ENCODE data around the gene NCAPH2. TPM values are rescaled to one million over a fixed set of nuclear protein-coding genes. Genes with fewer than 3 reads are reported as not detected.
"Not testable (repeated sequence)": the region's sequence is repeated elsewhere in the genome, so short reads cannot be mapped to it uniquely, and the experiment has no call there.

The NCAPH2 gene
- total RNA-seq, 1 donor from 2014 or later = 46.9 TPM

DNA sequence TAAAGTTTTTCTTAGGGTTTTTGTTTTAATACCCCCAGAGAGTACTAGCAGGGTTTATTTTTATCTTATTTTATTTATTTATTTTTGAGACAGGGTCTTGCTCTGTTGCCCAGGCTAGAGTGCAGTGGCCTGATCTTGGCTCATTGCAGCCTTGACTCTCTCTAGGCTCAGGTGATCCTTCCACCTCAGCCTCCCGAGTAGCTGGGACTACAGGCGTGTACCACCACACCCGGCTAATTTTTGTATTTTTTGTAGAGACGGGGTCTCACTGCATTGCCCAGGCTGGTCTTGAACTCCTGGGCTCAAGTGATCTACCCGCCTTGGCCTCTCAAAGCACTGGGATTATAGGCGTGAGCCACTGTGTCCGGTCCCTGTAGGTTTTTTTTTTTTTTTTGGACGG lies 12.2 kb downstream of the NCAPH2 start:
- not testable (repeated sequence) for DNase-seq

GRCh38 chr22:50520826-50521453 lies 12.9 kb downstream of the NCAPH2 start:
- DNase-seq = no peak

DNA sequence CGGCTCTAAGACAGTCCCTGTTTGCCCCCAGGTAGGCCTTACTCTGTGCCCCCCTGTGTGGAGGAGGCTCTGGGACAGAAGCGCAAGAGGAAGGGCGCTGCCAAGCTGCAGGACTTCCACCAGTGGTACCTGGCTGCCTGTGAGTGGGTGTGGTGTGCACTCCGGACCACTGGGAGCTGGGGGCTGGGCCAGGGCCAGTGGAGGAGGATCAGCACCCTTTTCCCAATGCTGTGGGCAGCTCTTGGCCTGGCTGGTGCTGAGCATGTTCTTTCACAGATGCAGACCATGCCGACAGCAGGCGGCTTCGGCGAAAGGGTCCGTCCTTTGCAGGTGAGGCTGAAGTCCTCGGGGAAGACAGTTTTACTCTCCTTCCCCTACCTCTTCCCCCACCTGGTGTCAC lies 13.7 kb downstream of the NCAPH2 start:
- DNase-seq = no peak

DNA sequence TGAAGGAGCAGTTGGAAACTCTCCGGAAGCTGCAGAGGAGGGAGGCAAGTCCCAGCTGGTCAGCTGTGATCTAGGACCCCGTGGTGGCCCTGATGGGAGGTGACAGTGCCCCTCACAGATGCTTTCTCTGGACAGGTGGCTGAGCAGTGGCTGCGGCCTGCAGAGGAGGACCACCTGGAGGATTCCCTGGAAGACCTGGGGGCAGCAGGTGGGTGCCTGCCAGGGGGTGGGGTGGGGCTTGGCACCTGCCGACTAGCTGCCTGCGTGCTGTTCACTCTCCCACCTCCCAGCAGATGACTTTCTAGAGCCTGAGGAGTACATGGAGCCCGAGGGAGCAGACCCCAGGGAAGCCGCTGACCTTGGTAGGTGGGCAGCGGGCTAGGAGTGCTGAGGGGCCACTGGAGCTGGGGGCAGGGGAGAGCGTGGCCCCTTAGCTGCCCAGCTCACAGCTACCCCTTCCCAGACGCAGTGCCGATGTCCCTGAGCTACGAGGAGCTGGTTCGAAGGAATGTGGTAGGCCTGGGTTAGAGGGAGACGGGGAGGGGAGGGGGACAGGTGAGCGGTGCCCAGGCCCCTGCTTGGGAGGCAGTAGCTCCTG lies 14.3 kb downstream of the NCAPH2 start:
- no peak for DNase-seq

- no peak for DNase-seq
Measured at GRCh38 chr22:50522806-50523438, 14.9 kb downstream of the NCAPH2 start.

DNA sequence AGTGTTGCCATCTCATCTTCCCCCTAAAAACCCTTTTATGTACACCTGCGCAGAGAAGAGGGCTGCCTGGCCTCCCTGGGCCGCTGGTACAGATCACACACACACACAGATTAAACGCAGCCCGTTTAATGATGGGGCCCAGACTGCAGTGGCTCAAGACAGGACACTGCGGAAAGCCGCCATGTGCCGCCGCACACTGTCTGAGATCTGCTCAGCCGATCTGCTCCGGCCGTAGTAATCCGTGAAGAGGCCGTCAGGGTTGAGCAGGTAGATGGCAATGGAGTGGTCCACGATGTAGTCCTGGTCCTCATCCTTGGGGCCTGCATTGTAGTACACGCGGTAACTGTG lies 15.4 kb downstream of the NCAPH2 start:
- DNase-seq = no peak

- DNase-seq = no peak
Measured at GRCh38 chr22:50523806-50524675, 16.0 kb downstream of the NCAPH2 start.

DNA sequence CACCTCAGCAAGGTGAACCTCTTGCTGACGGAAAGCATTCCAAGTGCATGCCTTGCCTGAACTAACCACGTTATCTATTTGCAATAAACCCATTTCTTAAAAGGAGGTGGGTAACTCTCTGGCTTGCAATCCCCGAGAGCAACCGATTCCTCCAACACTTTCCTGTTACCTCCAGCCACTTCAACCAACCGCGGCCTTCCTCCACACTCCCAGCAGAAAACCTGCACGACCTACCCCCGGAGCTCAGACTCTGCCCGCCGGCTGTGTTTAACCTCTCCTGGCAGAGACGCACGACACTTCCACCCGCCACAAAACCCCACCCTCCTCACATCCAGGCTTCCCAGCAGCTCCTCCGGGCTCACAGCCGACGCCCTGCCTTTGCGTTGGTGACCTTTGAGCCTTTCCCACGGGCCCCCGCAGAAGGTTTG lies 16.7 kb downstream of the NCAPH2 start:
- no peak for DNase-seq

- DNase-seq = peak; percentile 91
Measured at GRCh38 chr22:50525104-50525857, 17.3 kb downstream of the NCAPH2 start, which contains the start of gene SCO2. TSS of gene SCO2 (minus strand) at chr22:50525598. CDS start at chr22:50524411, 1,187 bp downstream.

DNA sequence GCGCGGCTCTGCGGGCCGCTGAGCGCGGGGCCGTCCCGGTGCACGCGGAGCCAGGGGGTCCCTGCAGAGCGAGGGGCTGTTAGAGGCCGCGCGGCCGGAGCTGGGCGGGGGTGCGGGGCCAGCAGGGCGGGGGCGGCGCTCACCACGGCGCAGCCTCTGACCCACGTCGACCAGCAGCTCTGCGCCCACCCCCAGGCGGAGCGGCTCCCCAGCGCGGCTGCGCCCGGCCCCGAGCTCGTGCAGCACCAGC lies 17.8 kb downstream of the NCAPH2 start:
- DNase-seq = no peak

DNA sequence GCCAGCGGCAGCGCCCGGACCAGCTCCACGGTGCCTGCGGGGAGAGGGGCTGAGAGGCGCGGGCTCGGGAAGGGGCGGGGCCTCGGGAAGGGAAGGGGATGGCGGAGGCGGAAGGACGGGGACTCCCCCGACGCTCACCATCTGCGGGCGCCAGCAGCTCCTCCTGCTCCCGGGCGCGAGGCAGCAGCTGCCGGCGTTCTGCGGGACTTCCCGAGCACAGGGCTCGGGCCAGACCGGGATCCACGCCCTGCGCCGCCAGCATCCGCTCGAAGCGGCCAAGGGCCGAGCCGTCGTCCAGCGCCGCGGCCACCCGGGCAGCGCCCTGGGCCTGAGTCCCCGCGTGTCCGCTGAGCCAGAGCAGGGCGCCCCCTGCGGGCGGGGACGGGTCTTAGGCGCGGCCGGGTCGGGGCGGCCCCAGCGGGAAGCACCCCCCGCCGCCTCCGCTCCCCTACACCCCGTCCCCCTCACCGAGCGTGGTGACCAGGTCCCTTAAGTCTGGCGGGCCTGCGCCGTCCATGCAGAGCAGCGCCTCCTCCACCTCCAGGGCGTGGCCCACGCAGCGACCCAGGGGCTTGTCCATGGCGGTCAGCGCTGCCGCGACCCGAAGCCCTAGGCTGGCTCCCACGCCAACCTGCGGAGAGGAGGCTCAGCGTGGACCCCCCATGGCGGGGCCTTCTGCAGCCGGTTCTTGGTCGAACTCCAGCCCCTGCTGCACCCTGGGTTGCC lies 18.2 kb downstream of the NCAPH2 start:
- peak; percentile 63 for DNase-seq

DNA sequence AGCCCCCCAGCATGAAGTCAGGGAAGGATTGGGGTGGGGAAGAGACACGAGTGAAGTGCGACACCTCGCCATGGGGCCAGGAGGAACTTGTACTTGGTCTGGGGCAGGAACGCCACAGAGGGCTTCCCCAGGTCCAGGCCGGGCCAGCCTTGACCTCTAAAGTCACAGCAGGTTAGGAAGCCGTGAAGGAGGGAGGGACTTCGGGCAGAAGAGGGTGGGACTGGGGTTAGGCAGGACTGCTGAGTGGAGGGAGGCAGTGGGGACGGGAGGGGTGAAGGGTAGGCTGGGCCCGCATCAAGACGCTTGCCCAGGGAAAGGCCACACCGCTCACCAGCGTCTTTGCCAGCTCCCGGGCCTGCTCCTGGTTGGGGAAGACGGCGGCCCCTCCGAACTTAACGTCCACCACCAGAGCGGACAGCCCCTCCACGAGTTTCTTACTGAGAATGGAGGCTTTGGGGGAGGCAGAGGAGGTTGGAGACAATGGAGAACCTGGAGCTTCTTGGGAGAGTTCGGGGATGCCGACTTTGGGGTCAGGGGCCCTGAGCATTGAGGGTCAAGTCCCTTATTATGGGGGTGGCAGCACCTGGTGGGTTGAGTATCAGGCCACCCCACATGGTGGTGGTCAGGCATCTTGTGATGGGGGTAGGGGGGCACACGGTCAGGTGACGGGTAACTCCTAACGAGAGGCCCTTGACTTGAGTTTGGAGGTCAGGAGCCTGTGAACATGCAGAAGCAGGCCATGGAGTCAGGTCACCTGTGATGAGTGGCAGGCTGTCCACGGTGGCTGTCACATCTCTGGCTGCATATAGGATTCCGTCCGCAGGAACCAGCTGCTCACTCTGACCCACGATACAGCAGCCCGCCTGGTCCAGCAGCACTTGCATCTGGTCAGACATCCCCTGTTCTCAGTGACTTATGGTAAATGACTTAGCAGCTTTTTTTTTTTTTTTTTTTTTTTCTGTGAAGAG lies 19.1 kb downstream of the NCAPH2 start:
- no peak for DNase-seq

GRCh38 chr22:50527921-50528681 lies 20.1 kb downstream of the NCAPH2 start:
- DNase-seq = no peak

DNA sequence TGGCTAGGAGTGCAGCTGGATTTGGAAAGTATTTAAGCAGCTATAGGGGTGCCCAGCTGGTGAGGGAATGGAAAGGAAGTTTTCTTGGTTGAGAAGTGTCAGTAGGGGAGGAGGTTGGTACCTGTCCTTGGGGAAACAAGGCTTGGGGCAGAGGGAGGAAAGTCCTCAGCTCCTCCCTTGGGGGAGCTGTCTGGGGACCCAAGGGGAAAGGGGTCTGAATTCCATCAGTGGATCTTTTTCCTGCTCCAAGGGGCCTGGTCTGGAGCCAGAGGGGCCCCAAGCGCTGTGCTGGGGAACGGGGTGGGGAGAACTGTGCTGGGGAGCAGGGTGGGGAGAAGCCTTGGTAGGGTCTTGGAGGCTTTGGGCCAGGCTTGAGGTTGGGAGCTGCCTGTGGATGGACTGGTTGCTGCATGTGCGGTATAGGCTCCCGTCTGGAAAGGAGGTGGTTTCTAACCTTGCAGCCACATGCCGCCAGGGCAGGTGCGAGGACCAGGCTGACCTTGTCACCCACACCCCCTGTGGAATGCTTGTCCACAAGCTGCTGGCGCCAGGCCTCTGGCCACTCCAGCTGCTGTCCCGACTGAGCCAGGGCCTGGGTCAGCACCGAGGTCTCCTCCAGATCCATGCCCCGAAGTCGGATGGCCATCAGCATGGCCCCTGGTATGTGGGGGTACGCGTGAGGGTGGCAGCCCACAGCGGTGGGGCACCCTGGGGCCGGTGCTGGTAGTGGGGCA lies 20.8 kb downstream of the NCAPH2 start:
- no peak for DNase-seq

- DNase-seq = no peak
Measured at GRCh38 chr22:50529416-50529896, 21.4 kb downstream of the NCAPH2 start.

DNA sequence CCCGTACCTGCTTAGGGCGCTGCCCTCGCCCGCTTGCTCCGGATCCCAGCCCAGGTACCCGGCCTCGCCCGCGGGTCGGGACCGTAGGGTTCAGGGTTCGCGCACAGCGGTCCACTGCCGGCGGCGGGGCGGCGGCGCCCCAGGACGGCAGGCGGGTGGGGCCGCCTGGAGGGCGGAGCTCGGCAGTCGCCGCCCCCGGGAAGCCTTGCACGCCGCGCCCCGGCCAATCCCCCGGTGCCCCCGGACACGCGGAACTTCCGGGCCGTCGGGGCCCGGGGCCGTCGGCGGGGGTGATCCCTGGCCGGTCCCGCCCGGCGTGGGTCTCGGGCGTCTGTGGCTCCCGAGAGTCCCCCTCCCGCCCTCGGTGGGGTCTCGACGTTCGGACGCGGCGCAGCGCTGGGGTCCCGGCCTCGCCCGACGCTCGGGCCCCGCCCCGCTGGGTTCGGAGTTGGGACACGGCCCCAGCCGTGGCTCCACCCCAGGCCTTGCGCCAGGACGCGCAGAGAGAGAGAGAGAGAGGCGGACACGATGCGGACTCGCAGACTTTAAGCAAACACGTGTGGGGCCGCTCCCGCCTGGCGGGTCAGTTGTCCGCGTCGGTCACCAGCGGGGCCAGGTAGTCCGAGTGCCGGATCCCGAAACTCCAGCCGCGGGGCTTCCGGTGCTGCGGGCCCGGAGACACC lies 22.0 kb downstream of the NCAPH2 start, which contains the start of gene TYMP:
TYMP (minus strand) TSS at position 116 of the 683 bp plus-strand sequence. CDS start 303 bp downstream, outside the sequence.
- DNase-seq = no peak

- no peak for DNase-seq
Measured at GRCh38 chr22:50530580-50530876, 22.5 kb downstream of the NCAPH2 start.

DNA sequence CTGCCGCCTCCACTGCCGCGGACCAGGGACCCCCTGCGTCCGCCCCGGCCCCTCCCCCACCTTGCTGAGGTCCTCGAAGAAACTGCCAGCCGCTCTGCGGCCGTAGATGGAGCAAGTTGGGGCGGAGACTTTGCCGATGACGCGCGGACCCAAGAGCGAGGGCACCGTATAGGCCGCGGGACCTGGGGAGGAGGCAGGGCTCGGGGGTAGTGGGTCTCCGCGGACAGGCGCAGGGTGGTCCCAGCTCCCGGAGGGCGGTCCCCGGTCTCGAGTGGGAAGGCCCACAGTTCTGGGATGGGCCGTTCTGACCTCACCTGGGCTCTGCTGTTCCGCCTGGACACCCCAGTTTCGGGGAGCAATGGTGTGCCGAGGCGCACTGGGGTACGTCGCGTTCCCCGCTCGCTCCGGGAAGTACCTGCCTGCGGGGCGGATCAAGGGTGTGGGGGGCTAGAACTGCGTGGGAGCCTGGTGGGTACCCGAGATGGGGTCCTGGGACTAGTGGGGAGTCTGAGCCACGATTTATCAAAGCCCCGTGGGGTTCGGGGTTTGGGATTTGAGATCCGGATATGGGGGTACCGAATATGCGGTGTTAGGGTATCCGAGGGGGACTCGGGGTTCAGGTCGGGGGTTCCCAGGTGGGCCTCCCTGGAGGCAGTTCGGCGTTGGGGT lies 23.0 kb downstream of the NCAPH2 start:
- no peak for DNase-seq

All from occipital lobe (tissue), 2 donors.